AG04450 (cell line): ENCODE data around the gene BIRC2. TPM values are rescaled to one million over a fixed set of nuclear protein-coding genes. Genes with fewer than 3 reads are reported as not detected.
"Not testable (repeated sequence)": the region's sequence is repeated elsewhere in the genome, so short reads cannot be mapped to it uniquely, and the experiment has no call there.

Experiments
- CTCF ChIA-PET: fragments of 300-600, 350-600 bp; formaldehyde crosslinking; extraction: SDS; loops from one replicate; lab custom pipeline; 2022; ENCODE audit warnings: antibody characterized with exemption, inconsistent platforms; lab: Charles Lee
- POLR2A ChIA-PET: fragments of 350-600 bp; formaldehyde crosslinking; extraction: SDS; loops from one replicate; lab custom pipeline; 2021; ENCODE audit warnings: antibody characterized with exemption, inconsistent platforms; lab: Yijun Ruan, JAX
- DNase-seq: peaks from one replicate; pipeline ENCODE4 v3.0.0-alpha.2; 2011; ENCODE audit warnings: low read depth, low spot score
- H3K27ac ChIP-seq: one replicate; pipeline ENCODE4 v1.5.1; 2012; ENCODE audit warnings: low read depth, low read length, control low read depth
- H3K27me3 ChIP-seq: one replicate; pipeline ENCODE4 v1.6.0; 2012; ENCODE audit warnings: low read length; ENCODE audit not compliant: control insufficient read depth, insufficient read depth
- H3K4me3 ChIP-seq: 2 replicates; pipeline ENCODE4 v1.5.1; 2011; ENCODE audit warnings: mild to moderate bottlenecking, low read depth, low read length, control low read depth
- H3K9me3 ChIP-seq: 2 replicates; pipeline ENCODE4 v1.5.1; 2012; ENCODE audit warnings: low read length; ENCODE audit not compliant: control insufficient read depth, insufficient read depth
- CTCF ChIP-seq: IDR thresholded peaks from 2 replicates; pipeline ENCODE4 v1.5.1; 2011; ENCODE audit warnings: low read depth, low read length, control low read depth, inconsistent platforms
- polyA plus RNA-seq: library from polyadenylated mRNA; depleted of rRNA; stranded (reverse); fragments of >200 nt; gene quantifications from 2 replicates; pipeline ENCODE4 v1.2.3, GENCODE V29; 2011

The BIRC2 gene
- polyA plus RNA-seq, 1 experiment = 64.3 TPM

- DNase-seq = no peak
- POLR2A ChIA-PET = no interaction called here
- H3K4me3 ChIP-seq = no peak overlapping the region
- no peaks in the 10 kb centered on the region for H3K9me3 ChIP-seq
- H3K27me3 ChIP-seq = no peaks in the 10 kb centered on the region
- no peak overlapping the region for H3K27ac ChIP-seq
- CTCF ChIA-PET = interaction anchor here (1.1 kb wide), 1 partner anchor 22 kb away, joined by 4 read pairs; no protein-coding TSS in a partner anchor
- no peak for TF ChIP-seq CTCF
Measured at GRCh38 chr11:102368472-102368871, 21.5 kb downstream of the BIRC2 start.

- CTCF ChIA-PET = interaction anchor here (0.6 to 1.7 kb wide), 6 partner anchors 16 to 292 kb away, joined by 3 to 10 read pairs (median 4); no protein-coding TSS in a partner anchor
Measured at GRCh38 chr11:102374633-102375424, 27.8 kb downstream of the BIRC2 start.

DNA sequence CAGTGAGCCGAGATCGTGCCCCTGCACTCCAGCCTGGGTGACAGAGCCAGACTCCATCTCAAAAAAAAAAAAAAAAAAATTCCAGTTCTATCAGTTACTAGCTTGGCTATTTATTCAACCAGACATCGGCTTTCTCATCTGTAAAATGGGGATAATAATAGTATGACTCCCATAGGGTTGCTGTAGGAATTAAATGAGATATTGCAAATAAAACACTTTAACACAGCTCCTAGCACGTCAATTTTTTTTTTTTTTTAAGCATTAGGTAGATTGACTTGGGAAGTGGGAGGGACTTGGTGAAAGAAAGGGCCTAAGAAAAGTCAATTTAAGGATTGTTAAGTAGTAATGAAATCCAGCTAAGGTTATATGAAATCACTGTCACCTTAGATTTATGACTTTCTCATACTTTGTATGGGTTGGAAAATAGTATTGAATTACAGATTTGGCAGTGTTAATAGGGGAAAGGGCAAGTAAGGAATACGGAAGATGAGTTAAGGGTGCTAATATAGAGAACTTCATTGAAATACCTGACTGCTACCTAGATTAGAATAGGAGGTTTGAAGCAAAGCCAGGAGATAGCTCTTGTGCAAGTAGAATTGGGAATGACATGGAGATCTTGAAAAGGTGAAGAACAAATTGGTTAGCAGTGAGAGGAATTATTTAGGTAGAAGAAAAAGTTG lies 28.8 kb downstream of the BIRC2 start:
- no peak for TF ChIP-seq CTCF
- ChIA-PET POLR2A (no interaction called here), CTCF (interaction anchor here (0.7 to 1.7 kb wide), 5 partner anchors 15 to 290 kb away, joined by 3 to 10 read pairs (median 5); no protein-coding TSS in a partner anchor)
- no peaks in the 10 kb centered on the region for H3K27me3 ChIP-seq
- no peak for DNase-seq
- no peaks in the 10 kb centered on the region for H3K9me3 ChIP-seq
- H3K4me3 ChIP-seq = no peak overlapping the region
- no peak overlapping the region for H3K27ac ChIP-seq

More at GRCh38 chr11:102374633-102375424, 27.8 kb downstream of the BIRC2 start:
- H3K4me3 ChIP-seq, H3K27me3 ChIP-seq, POLR2A ChIA-PET, DNase-seq, H3K9me3 ChIP-seq, H3K27ac ChIP-seq: not testable (repeated sequence)

DNA sequence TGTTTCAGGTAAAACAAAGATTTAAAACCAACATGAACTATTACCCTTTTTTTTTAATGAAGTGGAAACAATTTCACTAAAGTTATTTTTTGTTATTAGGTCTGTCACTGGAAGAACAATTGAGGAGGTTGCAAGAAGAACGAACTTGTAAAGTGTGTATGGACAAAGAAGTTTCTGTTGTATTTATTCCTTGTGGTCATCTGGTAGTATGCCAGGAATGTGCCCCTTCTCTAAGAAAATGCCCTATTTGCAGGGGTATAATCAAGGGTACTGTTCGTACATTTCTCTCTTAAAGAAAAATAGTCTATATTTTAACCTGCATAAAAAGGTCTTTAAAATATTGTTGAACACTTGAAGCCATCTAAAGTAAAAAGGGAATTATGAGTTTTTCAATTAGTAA lies 30.9 kb downstream of the BIRC2 start:
- no peak overlapping the region for H3K4me3 ChIP-seq
- CTCF ChIA-PET = interaction anchor here (1.0 kb wide), 1 partner anchor 13 kb away, joined by 4 read pairs; no protein-coding TSS in a partner anchor
- H3K27me3 ChIP-seq = no peaks in the 10 kb centered on the region
- no peak overlapping the region for H3K27ac ChIP-seq
- no peak for TF ChIP-seq CTCF
- no peaks in the 10 kb centered on the region for H3K9me3 ChIP-seq
- no peak for DNase-seq
- POLR2A ChIA-PET = no interaction called here

DNA sequence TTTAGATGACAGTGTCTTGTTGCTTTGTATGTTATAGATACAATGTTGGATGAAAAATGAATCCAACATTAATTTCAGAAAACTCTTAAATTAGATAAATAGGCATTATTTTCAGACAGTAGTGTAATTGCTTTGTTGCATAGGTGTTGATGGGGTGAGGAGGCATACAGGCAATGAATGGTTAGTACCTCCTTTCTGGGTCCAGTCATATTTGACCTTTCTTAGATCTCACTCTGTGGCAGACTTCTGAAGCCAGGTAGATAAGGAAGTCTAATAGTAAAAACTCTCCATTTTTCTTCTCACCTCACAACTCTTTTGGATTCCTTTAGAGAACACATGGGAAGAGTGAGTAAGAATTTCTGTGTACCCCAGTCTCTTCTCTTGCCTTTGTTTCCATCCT lies 31.8 kb downstream of the BIRC2 start:
- DNase-seq = no peak
- ChIA-PET CTCF (interaction anchor here (1.0 to 3.7 kb wide), 2 partner anchors 12 kb away, joined by 4 to 33 read pairs; no protein-coding TSS in a partner anchor), POLR2A (no interaction called here)
- Histone ChIP-seq H3K27me3 (no peaks in the 10 kb centered on the region), H3K4me3 (no peak overlapping the region), H3K9me3 (no peaks in the 10 kb centered on the region), H3K27ac (no peak overlapping the region)
- TF ChIP-seq CTCF = no peak
